Subcutaneous abdominal adipose tissue (tissue), 5 donors: ENCODE data around the gene NELL1.
"Not testable (repeated sequence)": the region's sequence is repeated elsewhere in the genome, so short reads cannot be mapped to it uniquely, and the experiment has no call there.

ENCODE experiments used
- H3K27ac ChIP-seq: one replicate; pipeline ENCODE4 v1.7.0; 2013; ENCODE audit warnings: low read depth, mild to moderate bottlenecking, inconsistent platforms, low read length, moderate library complexity
- H3K27me3 ChIP-seq, 5 donors: one replicate each; pipeline ENCODE4 v1.7.0; 2013; ENCODE audit warnings: low read length in 5 of 5, inconsistent platforms in 1 of 5; ENCODE audit not compliant: control insufficient read depth in 5 of 5, insufficient read depth in 4 of 5
- H3K36me3 ChIP-seq, 5 donors: one replicate each; pipeline ENCODE4 v1.7.0; 2013; ENCODE audit warnings: low read length in 5 of 5; ENCODE audit not compliant: control insufficient read depth in 5 of 5, insufficient read depth in 5 of 5
- H3K4me1 ChIP-seq, 5 donors: one replicate each; pipeline ENCODE4 v1.7.0; 2013; ENCODE audit warnings: low read length in 5 of 5, mild to moderate bottlenecking in 3 of 5, moderate library complexity in 1 of 5; ENCODE audit not compliant: control insufficient read depth in 5 of 5, insufficient read depth in 5 of 5
- H3K4me3 ChIP-seq, 5 donors: one replicate each; pipeline ENCODE4 v1.7.0; 2013; ENCODE audit warnings: low read length in 5 of 5, low read depth in 1 of 5
- H3K9ac ChIP-seq, 5 donors: one replicate each; pipeline ENCODE4 v1.7.0; 2013; ENCODE audit warnings: low read length in 5 of 5, mild to moderate bottlenecking in 4 of 5, moderate library complexity in 3 of 5
- H3K9me3 ChIP-seq, 5 donors: one replicate each; pipeline ENCODE4 v1.7.0; 2013; ENCODE audit warnings: low read length in 5 of 5; ENCODE audit not compliant: control insufficient read depth in 5 of 5
- donor health status: healthy.
- donor health status: healthy.
- donor health status: healthy.
- donor health status: healthy.
- donor health status: healthy.

The NELL1 gene

GRCh38 chr11:20844630-20845029 lies 175.2 kb downstream of the NELL1 start:
- H3K36me3 ChIP-seq, result no peaks in the 10 kb centered on the region
- H3K4me1 ChIP-seq, result peaks cover 0 to 9% (median 3%) of the 10 kb centered on the region in 5 donors
- H3K27me3 ChIP-seq, result no peaks in the 10 kb centered on the region
- no peak overlapping the region for H3K9ac ChIP-seq
- H3K4me3 ChIP-seq, result no peak overlapping the region
- H3K9me3 ChIP-seq, result no peaks in the 10 kb centered on the region
- no peak overlapping the region for H3K27ac ChIP-seq

GRCh38 chr11:20854215-20854955 lies 185.0 kb downstream of the NELL1 start:
- H3K9ac ChIP-seq, result no peak overlapping the region
- H3K9me3 ChIP-seq, result no peaks in the 10 kb centered on the region
- H3K36me3 ChIP-seq, result no peaks in the 10 kb centered on the region
- no peak overlapping the region for H3K27ac ChIP-seq
- no peaks in the 10 kb centered on the region for H3K27me3 ChIP-seq
- no peaks in the 10 kb centered on the region for H3K4me1 ChIP-seq
- H3K4me3 ChIP-seq, result no peak overlapping the region

GRCh38 chr11:20861322-20861721 lies 191.9 kb downstream of the NELL1 start:
- Histone ChIP-seq H3K9me3 (no peaks in the 10 kb centered on the region), H3K4me1 (no peaks in the 10 kb centered on the region), H3K9ac (no peak overlapping the region), H3K27ac (no peak overlapping the region), H3K4me3 (no peak overlapping the region), H3K36me3 (no peaks in the 10 kb centered on the region), H3K27me3 (no peaks in the 10 kb centered on the region)

GRCh38 chr11:20862263-20862662 lies 192.9 kb downstream of the NELL1 start:
- H3K4me3 ChIP-seq, H3K9ac ChIP-seq, H3K36me3 ChIP-seq, H3K4me1 ChIP-seq, H3K9me3 ChIP-seq, H3K27me3 ChIP-seq, H3K27ac ChIP-seq: not testable (repeated sequence)

- Histone ChIP-seq H3K36me3 (no peaks in the 10 kb centered on the region), H3K9ac (no peak overlapping the region), H3K4me1 (no peaks in the 10 kb centered on the region), H3K27ac (no peak overlapping the region), H3K9me3 (no peaks in the 10 kb centered on the region), H3K27me3 (no peaks in the 10 kb centered on the region), H3K4me3 (no peak overlapping the region)
Measured at GRCh38 chr11:20864628-20865027, 195.2 kb downstream of the NELL1 start.

GRCh38 chr11:20865161-20865560 lies 195.8 kb downstream of the NELL1 start:
- Histone ChIP-seq H3K9ac (no peak overlapping the region), H3K9me3 (no peaks in the 10 kb centered on the region), H3K36me3 (no peaks in the 10 kb centered on the region), H3K27ac (no peak overlapping the region), H3K4me1 (no peaks in the 10 kb centered on the region), H3K4me3 (no peak overlapping the region), H3K27me3 (no peaks in the 10 kb centered on the region)

GRCh38 chr11:20869123-20869522 lies 199.7 kb downstream of the NELL1 start:
- Histone ChIP-seq H3K4me1 (no peaks in the 10 kb centered on the region), H3K4me3 (no peak overlapping the region), H3K36me3 (no peaks in the 10 kb centered on the region), H3K27me3 (no peaks in the 10 kb centered on the region), H3K9ac (no peak overlapping the region), H3K9me3 (no peaks in the 10 kb centered on the region), H3K27ac (no peak overlapping the region)

- H3K27ac ChIP-seq, result no peak overlapping the region
- no peaks in the 10 kb centered on the region for H3K4me1 ChIP-seq
- H3K36me3 ChIP-seq, result no peaks in the 10 kb centered on the region
- no peak overlapping the region for H3K9ac ChIP-seq
- H3K27me3 ChIP-seq, result peaks cover 0 to 2% (median 0%) of the 10 kb centered on the region in 5 donors
- H3K9me3 ChIP-seq, result no peaks in the 10 kb centered on the region
- H3K4me3 ChIP-seq, result no peak overlapping the region
Measured at GRCh38 chr11:20873054-20873453, 203.7 kb downstream of the NELL1 start.

GRCh38 chr11:20874358-20874757 lies 205.0 kb downstream of the NELL1 start:
- Histone ChIP-seq H3K4me3 (no peak overlapping the region), H3K4me1 (no peaks in the 10 kb centered on the region), H3K27ac (no peak overlapping the region), H3K27me3 (peaks cover 0 to 2% (median 0%) of the 10 kb centered on the region in 5 donors), H3K9me3 (no peaks in the 10 kb centered on the region), H3K36me3 (no peaks in the 10 kb centered on the region), H3K9ac (no peak overlapping the region)

GRCh38 chr11:20875889-20876288 lies 206.5 kb downstream of the NELL1 start:
- Histone ChIP-seq H3K4me3 (no peak overlapping the region), H3K27ac (no peak overlapping the region), H3K36me3 (no peaks in the 10 kb centered on the region), H3K9ac (no peak overlapping the region), H3K4me1 (peaks cover 0 to 10% (median 0%) of the 10 kb centered on the region in 5 donors), H3K9me3 (no peaks in the 10 kb centered on the region), H3K27me3 (peaks cover 0 to 2% (median 0%) of the 10 kb centered on the region in 5 donors)
